HepG2 (cell line): ENCODE results near the gene TPRN. TPM values are rescaled to one million over a fixed set of nuclear protein-coding genes. Genes with fewer than 3 reads are reported as not detected.
A peak's percentile ranks its signal among the peaks of the same experiment; 100 is the strongest.

Experiments used
- AGO1 ChIP-seq: fragments of 200-400 bp; formaldehyde crosslinking; IDR thresholded peaks from 2 replicates; pipeline ENCODE4 v1.6.1; 2017; ENCODE audit warnings: mild to moderate bottlenecking, low read depth, low read length, moderate library complexity; ENCODE audit not compliant: poor library complexity, severe bottlenecking
- KIAA2018 ChIP-seq: sonication (generic); formaldehyde crosslinking; IDR thresholded peaks from 2 replicates; pipeline ENCODE4 v1.5.0; 2020; ENCODE audit warnings: mild to moderate bottlenecking, missing genetic modification reagents, borderline replicate concordance
- KLF11 ChIP-seq: IDR thresholded peaks from 2 replicates; pipeline ENCODE4 v1.6.1; 2016; ENCODE audit warnings: missing compliant biosample characterization
- MAFK ChIP-seq, 2 experiments: IDR thresholded peaks in 1 of 2; conservative IDR thresholded peaks in 1 of 2; 2 replicates each; pipeline ENCODE4 v1.6.1; 2011; ENCODE audit warnings: improper control_type of control experiment in 2 of 2, low read length in 2 of 2
- MEIS1 ChIP-seq: sonication (generic); formaldehyde crosslinking; IDR thresholded peaks from 2 replicates; pipeline ENCODE4 v1.9.0; 2021; ENCODE audit warnings: mild to moderate bottlenecking, missing genetic modification reagents, moderate library complexity, borderline replicate concordance
- MTA1 ChIP-seq: sonication (generic); formaldehyde crosslinking; IDR thresholded peaks from 2 replicates; pipeline ENCODE4 v1.4.0; 2020; ENCODE audit warnings: missing genetic modification reagents, mild to moderate bottlenecking, borderline replicate concordance
- MXD4 ChIP-seq: IDR thresholded peaks from 2 replicates; pipeline ENCODE4 v1.6.1; 2016; ENCODE audit warnings: mild to moderate bottlenecking, missing biosample characterization, missing genetic modification reagents
- PHF8 ChIP-seq: sonication (generic); formaldehyde crosslinking; IDR thresholded peaks from 2 replicates; pipeline ENCODE4 v1.5.0; 2020; ENCODE audit warnings: missing genetic modification reagents
- POLR2AphosphoS5 ChIP-seq: IDR thresholded peaks from 2 replicates; pipeline ENCODE4 v1.6.1; 2012; ENCODE audit warnings: low read depth, low read length
- RBAK ChIP-seq: sonication (generic); formaldehyde crosslinking; IDR thresholded peaks from 2 replicates; pipeline ENCODE4 v1.5.1; 2020; ENCODE audit warnings: mild to moderate bottlenecking, missing genetic modification reagents
- SKI ChIP-seq: fragments of 450-650 bp; IDR thresholded peaks from one replicate; pipeline ENCODE4 v1.6.1; 2018; ENCODE audit warnings: mild to moderate bottlenecking; ENCODE audit not compliant: partially characterized antibody
- TBX2 ChIP-seq: sonication (generic); formaldehyde crosslinking; IDR thresholded peaks from 2 replicates; pipeline ENCODE4 v1.5.0; 2020; ENCODE audit warnings: missing genetic modification reagents, mild to moderate bottlenecking, borderline replicate concordance
- ZBTB34 ChIP-seq: sonication (generic); formaldehyde crosslinking; IDR thresholded peaks from 2 replicates; pipeline ENCODE4 v1.8.0; 2022; ENCODE audit warnings: mild to moderate bottlenecking, missing genetic modification reagents
- ZMAT3 ChIP-seq: sonication (generic); formaldehyde crosslinking; conservative IDR thresholded peaks from 2 replicates; pipeline ENCODE4 v1.7.0; 2021; ENCODE audit warnings: missing genetic modification reagents
- ZNF138 ChIP-seq: sonication (generic); formaldehyde crosslinking; IDR thresholded peaks from 2 replicates; pipeline ENCODE4 v1.5.0; 2020; ENCODE audit warnings: mild to moderate bottlenecking, low read depth, missing genetic modification reagents
- ZNF615 ChIP-seq: sonication (generic); formaldehyde crosslinking; IDR thresholded peaks from 2 replicates; pipeline ENCODE4 v1.5.0; 2020; ENCODE audit warnings: mild to moderate bottlenecking, missing genetic modification reagents, borderline replicate concordance
- ZXDC ChIP-seq: sonication (generic); formaldehyde crosslinking; IDR thresholded peaks from 2 replicates; pipeline ENCODE4 v1.5.0; 2020; ENCODE audit warnings: mild to moderate bottlenecking, missing genetic modification reagents
- polyA plus RNA-seq, 8 experiments: library from polyadenylated mRNA; depleted of rRNA in 3 of 8; stranded (reverse) in 7 of 8; unstranded in 1 of 8; fragments of >200 nt; fragmentation: Illumina TruSeq in 4 of 8; extraction: Trizol in 4 of 8; gene quantifications; 2 replicates each; pipeline versions ENCODE4 v1.2.1 to v1.2.3, GENCODE V29; 2011 to 2016; ENCODE audit warnings: low read depth in 4 of 8, missing spikeins in 1 of 8, mixed read lengths in 1 of 8; ENCODE audit not compliant: insufficient read depth in 1 of 8
- total RNA-seq, 5 experiments: library from RNA; depleted of rRNA; stranded (reverse); fragments of >200 nt; fragmentation: Illumina TruSeq; extraction: Trizol; gene quantifications; 2 replicates each; pipeline ENCODE4 v1.2.3, GENCODE V29; 2016; ENCODE audit warnings: low read depth in 1 of 5

TPRN gene
- total and polyA plus RNA-seq, 2 of the 13 experiments (the other 11 are each of a cell fraction or from before 2014, with no cell fraction given), result 10.1 to 19.2 TPM

GRCh38 chr9:137227054-137227852 is 26.7 kb upstream of the TPRN start, which contains the start of gene RNF224 (continued):
- no peak for TF ChIP-seq KIAA2018 (CRISPR knock-in tag)
- no peak for TF ChIP-seq ZBTB34 (CRISPR knock-in tag)
- no peak for TF ChIP-seq ZMAT3
- peak; percentile 80 for TF ChIP-seq SKI
- no peak for TF ChIP-seq ZXDC (CRISPR knock-in tag)
- peak; percentile 34; the same call in 1 of the 2 replicates for TF ChIP-seq PHF8 (CRISPR knock-in tag)
- no peak for TF ChIP-seq KLF11
- no peak for TF ChIP-seq ZNF138 (CRISPR knock-in tag)
- peak; percentile 35; the same call in 1 of the 2 replicates for TF ChIP-seq TBX2 (CRISPR knock-in tag)
- no peak; the same call in 1 of the 2 replicates for TF ChIP-seq POLR2AphosphoS5
- TF ChIP-seq MEIS1, result no peak
- TF ChIP-seq MXD4, result no peak
- TF ChIP-seq MAFK (conservative IDR thresholded peaks at IDR 0.05 in 1 of 2, IDR thresholded peaks at IDR 0.05 in 1 of 2; ENCODE audit: low read length in 2 of 2), result no peak
- peak; percentile 93 for TF ChIP-seq AGO1
- no peak for TF ChIP-seq ZNF615
- TF ChIP-seq RBAK (CRISPR knock-in tag), result no peak
- peak; percentile 51; the same call in 1 of the 2 replicates for TF ChIP-seq MTA1
